ENCODE results near the gene CCL13. TPM values are rescaled to one million over a fixed set of nuclear protein-coding genes. Genes with fewer than 3 reads are reported as not detected.

The CCL13 gene
- total RNA-seq, 2 donors from 2014 or later = not detected

GRCh38 chr17:34351096-34351495 is 5.2 kb upstream of the CCL13 start:
- Histone ChIP-seq H3K9me3 (ENCODE audit: control insufficient read depth, low read length) (no peaks in the 10 kb centered on the region), H3K4me3 (ENCODE audit: low read length) (no peak overlapping the region), H3K27ac (ENCODE audit: low read depth, low read length) (no peak overlapping the region), H3K36me3 (ENCODE audit: control insufficient read depth, insufficient read depth, low read length) (no peaks in the 10 kb centered on the region), H3K27me3 (ENCODE audit: control insufficient read depth, insufficient read depth, low read length, poor library complexity, severe bottlenecking) (no peaks in the 10 kb centered on the region), H3K9ac (ENCODE audit: extremely low read depth, low read length, poor library complexity, severe bottlenecking) (no peak overlapping the region), H3K4me1 (ENCODE audit: control insufficient read depth, insufficient read depth, low read length) (peaks cover 4% of the 10 kb centered on the region)
- whole genome bisulfite sequencing, 2 experiments (ENCODE audit: insufficient coverage in 1 of 2, insufficient read length in 1 of 2) = 100% methylated on average over 1 of the region's 1 CpG; no CpG with 5 or more reads in 1 of the 2 experiments
- Mint-ChIP-seq H3K4me1 (no peaks in the 10 kb centered on the region), H3K4me3 (no peak overlapping the region), H3K9me3 (peaks cover 10% of the 10 kb centered on the region), H3K27ac (no peak overlapping the region), H3K36me3 (ENCODE audit: low read depth) (no peaks in the 10 kb centered on the region), H3K27me3 (ENCODE audit: insufficient read depth) (peaks cover 9% of the 10 kb centered on the region)
- no peak for DNase-seq
- TF ChIP-seq, protein P1, sequence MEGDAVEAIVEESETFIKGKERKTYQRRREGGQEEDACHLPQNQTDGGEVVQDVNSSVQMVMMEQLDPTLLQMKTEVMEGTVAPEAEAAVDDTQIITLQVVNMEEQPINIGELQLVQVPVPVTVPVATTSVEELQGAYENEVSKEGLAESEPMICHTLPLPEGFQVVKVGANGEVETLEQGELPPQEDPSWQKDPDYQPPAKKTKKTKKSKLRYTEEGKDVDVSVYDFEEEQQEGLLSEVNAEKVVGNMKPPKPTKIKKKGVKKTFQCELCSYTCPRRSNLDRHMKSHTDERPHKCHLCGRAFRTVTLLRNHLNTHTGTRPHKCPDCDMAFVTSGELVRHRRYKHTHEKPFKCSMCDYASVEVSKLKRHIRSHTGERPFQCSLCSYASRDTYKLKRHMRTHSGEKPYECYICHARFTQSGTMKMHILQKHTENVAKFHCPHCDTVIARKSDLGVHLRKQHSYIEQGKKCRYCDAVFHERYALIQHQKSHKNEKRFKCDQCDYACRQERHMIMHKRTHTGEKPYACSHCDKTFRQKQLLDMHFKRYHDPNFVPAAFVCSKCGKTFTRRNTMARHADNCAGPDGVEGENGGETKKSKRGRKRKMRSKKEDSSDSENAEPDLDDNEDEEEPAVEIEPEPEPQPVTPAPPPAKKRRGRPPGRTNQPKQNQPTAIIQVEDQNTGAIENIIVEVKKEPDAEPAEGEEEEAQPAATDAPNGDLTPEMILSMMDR (conservative IDR thresholded peaks at IDR 0.05) = no peak

- peaks cover 10% of the 10 kb centered on the region for H3K9me3 Mint-ChIP-seq
- no peaks in the 10 kb centered on the region for H3K4me1 Mint-ChIP-seq
- Histone ChIP-seq H3K9me3 (ENCODE audit: control insufficient read depth, low read length) (no peaks in the 10 kb centered on the region), H3K4me1 (ENCODE audit: control insufficient read depth, insufficient read depth, low read length) (peaks cover 4% of the 10 kb centered on the region), H3K36me3 (ENCODE audit: control insufficient read depth, insufficient read depth, low read length) (no peaks in the 10 kb centered on the region), H3K27me3 (ENCODE audit: control insufficient read depth, insufficient read depth, low read length, poor library complexity, severe bottlenecking) (no peaks in the 10 kb centered on the region), H3K4me3 (ENCODE audit: low read length) (no peak overlapping the region), H3K9ac (ENCODE audit: extremely low read depth, low read length, poor library complexity, severe bottlenecking) (no peak overlapping the region), H3K27ac (ENCODE audit: low read depth, low read length) (no peak overlapping the region)
- peaks cover 10% of the 10 kb centered on the region for H3K27me3 Mint-ChIP-seq (ENCODE audit: insufficient read depth)
- no peaks in the 10 kb centered on the region for H3K36me3 Mint-ChIP-seq (ENCODE audit: low read depth)
- H3K4me3 Mint-ChIP-seq = no peak overlapping the region
- no peak overlapping the region for H3K27ac Mint-ChIP-seq
- DNase-seq = no peak
- TF ChIP-seq, protein P1 (conservative IDR thresholded peaks at IDR 0.05) = no peak
Measured at GRCh38 chr17:34352191-34352590, 4.1 kb upstream of the CCL13 start.

DNA sequence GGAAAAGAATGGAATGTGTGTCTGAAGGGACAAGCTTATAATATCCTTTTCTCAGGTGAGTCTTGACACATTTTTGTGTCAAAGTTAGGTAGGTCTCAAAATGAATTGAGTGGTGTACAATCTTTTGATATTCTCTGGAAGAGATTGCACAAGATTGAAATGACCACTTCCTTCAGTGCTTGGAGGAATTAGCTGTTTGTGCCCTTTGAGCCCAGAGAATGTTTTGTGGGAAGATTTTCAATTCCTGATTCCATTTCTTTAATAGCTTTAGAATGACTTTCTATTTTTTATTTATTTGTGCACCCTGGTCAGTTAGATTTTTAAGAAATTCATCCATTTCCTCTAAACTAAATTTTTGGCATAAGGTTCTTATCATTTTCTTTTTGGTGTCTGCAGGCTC is 1.6 kb upstream of the CCL13 start:
- DNase-seq = no peak
- H3K9ac ChIP-seq (ENCODE audit: extremely low read depth, low read length, poor library complexity, severe bottlenecking) = no peak overlapping the region

More for the DNA sequence above, 1.6 kb upstream of the CCL13 start:
- no peaks in the 10 kb centered on the region for H3K9me3 ChIP-seq (ENCODE audit: control insufficient read depth, low read length)
- H3K27ac ChIP-seq (ENCODE audit: low read depth, low read length) = no peak overlapping the region
- no peak overlapping the region for H3K4me3 ChIP-seq (ENCODE audit: low read length)
- Mint-ChIP-seq H3K27me3 (ENCODE audit: insufficient read depth) (peaks cover 9% of the 10 kb centered on the region), H3K4me3 (no peak overlapping the region), H3K36me3 (ENCODE audit: low read depth) (no peaks in the 10 kb centered on the region), H3K9me3 (peaks cover 10% of the 10 kb centered on the region), H3K27ac (no peak overlapping the region), H3K4me1 (no peaks in the 10 kb centered on the region)
- no peaks in the 10 kb centered on the region for H3K4me1 ChIP-seq (ENCODE audit: control insufficient read depth, insufficient read depth, low read length)
- H3K27me3 ChIP-seq (ENCODE audit: control insufficient read depth, insufficient read depth, low read length, poor library complexity, severe bottlenecking) = no peaks in the 10 kb centered on the region
- TF ChIP-seq, protein P1 (conservative IDR thresholded peaks at IDR 0.05) = no peak
- no peaks in the 10 kb centered on the region for H3K36me3 ChIP-seq (ENCODE audit: control insufficient read depth, insufficient read depth, low read length)
